Measurements from ENCODE around the gene OXNAD1.
"Not testable (repeated sequence)": the region's sequence is repeated elsewhere in the genome, so short reads cannot be mapped to it uniquely, and the experiment has no call there.

The OXNAD1 gene

DNA sequence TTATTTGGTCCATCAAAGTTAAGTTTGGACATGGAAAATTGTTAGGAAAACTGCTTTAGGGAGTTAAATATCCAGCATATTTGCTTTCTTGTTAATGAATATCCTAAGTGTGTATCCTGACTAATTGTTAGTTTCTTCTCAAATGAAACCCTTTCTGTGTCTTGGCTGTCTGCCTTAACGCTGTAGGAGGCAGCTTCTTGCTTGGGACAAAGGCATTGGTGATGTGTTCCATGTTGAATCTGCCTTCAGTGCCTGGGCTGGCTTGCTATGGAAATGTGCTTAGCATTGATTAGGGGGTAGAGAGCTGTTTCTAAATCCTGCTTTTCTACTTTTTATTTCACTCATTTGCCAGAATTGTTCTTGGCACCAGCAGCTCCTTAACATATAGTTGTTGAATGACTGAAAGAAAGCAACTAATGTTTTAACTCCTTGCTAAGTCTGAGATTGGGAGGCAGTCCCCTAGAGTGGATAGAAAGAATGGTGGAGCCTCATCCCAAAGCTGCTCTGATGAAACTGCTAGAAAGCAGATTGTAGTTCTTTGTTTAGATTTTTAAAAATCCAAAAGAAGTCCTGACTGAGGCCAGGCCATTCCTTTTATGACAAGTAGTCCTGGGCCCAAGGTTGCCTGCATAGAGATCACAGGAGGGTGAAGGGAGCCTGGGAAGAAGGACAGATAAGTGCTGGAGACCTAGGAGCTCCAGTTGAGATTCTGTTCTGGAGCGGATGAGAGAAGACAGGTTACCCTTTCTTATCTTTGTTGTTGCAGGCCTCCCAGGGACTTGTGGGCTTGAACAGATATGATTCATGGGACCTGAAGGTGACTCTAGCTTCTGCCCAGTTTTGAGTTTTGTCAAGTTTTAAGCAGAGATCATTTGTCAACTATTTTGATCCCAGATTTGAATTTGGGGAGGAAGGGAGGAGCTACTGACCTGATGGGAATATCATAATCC is 39.3 kb downstream of the OXNAD1 start:
- no peak for DNase-seq

DNA sequence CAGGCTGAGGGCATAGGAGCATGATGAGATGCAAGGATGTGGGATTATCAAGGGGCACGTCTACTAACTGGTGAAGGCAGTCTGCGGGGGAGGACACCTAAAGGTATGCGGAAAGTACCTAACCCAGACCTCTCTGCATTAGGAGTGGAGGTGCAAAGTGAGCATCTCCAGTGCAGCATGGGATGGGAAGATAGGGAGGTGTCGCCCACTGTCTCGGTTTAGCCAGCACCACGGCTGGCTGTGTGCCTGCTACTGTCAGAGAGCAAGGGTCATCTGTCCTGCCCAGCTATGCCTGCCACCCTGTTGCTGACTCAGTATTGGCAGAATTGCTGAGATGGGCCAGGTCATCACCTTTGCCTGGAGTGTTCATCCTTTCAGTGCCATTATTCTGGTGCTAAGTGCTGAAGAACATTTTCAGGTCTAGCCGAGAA is 40.1 kb downstream of the OXNAD1 start:
- DNase-seq = no peak

DNA sequence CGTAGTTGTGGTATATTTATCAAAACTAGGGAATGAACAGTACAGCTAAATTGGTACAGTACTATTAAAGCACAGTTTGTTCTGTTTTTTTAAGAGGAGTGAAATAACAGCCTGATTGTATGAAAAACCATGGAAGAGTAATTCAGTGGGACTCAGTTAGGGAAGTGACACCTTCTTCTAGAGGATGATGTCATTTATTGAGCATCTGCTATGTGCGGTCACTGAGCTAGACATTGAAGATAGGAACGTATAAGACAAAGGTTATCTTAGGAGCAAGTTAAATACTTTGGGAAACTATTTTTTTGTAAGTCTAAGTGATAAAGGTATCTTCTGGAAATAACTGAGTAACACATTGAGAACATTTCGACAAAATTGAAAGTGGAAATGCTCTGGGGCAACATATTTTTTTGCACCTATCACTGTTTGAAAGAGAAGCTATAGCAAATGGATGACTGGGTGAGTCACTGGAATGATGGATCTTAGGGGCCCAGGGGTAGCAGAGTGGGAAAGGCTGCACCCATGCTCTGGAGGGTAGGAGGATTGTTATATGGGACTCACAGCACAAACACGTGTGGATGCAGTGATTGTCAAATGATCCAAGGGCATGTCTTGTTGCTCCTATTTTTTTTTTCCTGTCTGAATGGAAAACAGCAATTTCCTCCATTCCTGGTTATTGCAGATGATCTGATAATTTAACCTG is 43.0 kb downstream of the OXNAD1 start:
- no peak for DNase-seq

DNA sequence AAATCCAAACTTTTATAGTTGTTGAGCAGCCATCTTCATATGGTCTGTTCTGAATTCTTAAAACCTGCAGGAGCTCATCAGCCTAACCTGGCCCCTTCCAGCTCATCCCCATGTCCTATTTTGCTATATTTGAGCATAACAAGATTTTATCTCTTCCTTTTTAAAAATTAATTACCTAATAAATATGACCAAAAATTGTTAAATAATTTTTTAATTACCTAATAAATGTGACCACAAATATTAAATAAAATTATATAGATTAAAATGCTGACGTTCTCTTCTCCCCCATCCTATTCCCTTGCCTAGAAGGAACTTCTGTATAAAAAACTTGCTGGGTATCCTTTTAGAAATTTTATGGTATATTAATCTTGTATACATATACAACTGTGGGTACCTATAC is 43.7 kb downstream of the OXNAD1 start:
- no peak for DNase-seq

DNA sequence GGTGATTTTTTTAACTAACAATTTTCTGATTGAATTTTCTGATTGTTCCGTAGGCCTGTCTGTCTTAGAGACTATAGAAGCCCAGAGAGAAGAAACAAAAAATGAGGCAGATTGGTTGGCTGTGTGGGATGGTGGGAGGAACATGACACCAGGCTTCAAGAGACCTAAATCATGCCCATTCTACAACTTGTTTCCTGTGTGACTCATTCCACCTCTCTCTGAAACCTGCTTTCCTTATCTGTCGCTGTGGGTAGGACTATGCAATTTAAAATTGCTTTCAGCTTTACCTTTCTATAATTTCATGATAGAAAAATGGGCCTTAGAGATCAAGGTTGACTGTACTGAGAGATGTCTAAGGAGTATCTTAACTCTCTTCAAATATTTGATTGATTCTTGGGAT is 44.5 kb downstream of the OXNAD1 start:
- DNase-seq = peak in 3 of 4 experiments; percentile 31 to 47 (median 39)

DNA sequence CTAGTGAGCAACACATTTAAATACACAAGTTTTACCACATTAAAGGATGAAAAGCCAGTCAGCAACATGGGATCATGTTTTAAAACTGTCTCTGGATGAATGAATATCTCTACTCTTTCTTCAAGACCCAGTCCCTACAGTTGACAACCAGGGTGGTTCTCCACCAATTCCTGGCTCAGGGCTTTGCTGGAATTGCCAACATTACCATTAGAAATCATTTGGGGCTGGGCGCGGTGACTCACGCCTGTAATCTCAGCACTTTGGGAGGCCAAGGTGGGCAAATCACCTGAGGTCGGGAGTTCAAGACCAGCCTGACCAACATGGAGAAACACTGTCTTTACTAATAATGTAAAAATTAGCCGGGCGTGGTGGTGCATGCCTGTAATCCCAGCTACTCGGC is 45.5 kb downstream of the OXNAD1 start:
- DNase-seq = not testable (repeated sequence)

DNA sequence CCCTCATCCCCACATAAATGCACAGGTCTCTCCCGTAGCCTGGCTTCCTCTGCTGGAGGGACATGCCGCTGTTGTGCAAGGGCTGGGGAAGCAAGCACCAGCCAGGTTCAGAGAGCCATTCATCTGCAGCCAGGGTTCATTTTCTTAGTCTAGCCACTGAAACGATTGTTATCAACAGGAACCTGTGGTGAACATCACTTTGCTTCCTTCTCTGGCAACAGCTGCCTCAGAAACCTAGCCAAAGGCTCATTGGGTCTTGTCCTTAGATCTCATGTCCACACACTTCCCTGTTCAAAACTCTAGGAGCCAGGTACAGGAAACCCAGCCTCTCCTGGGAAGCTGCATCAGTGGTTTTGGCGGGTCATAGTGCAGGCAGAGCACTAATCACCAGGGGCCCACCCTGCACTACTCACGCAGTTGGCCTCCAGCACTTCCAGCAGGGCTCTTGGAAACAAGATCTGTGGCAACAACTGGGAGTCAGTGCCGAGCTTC is 47.0 kb downstream of the OXNAD1 start:
- peak in 1 of 4 experiments; percentile 7 for DNase-seq

DNA sequence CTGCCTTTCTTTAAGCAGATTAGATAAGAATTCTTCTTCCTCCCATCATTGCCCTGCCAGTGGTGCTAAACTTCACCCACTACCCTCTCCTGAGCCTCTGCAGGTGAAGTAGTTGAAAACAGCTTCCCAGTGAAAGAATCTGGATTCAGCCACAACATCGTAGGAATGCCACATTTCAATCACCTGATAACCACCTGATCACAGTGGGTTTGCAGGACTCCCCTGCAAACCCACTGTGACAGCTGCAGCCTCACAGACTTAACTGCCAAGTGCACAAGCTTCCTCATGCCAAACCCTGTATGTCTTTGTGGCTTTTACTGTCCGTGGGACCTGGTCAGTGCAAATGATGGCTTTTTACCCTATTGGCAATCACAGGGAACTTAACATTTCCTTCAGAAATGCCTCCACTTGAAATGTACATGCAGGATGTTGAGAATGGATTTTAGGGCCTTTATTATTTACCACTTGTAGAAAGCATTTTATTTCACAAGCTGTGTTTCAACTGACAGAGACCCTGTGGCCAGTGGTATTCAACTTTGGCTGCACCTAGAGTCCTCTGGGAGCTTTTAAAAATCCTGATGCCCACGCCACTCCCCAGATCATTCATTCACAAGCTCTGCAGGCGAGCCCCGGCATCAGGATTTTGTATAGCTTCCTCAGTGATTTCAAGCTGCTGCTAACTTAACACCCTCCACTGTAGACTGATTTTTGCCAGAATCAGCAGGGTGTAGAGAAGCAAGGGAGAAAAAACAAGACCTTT is 49.1 kb downstream of the OXNAD1 start:
- no peak for DNase-seq

DNA sequence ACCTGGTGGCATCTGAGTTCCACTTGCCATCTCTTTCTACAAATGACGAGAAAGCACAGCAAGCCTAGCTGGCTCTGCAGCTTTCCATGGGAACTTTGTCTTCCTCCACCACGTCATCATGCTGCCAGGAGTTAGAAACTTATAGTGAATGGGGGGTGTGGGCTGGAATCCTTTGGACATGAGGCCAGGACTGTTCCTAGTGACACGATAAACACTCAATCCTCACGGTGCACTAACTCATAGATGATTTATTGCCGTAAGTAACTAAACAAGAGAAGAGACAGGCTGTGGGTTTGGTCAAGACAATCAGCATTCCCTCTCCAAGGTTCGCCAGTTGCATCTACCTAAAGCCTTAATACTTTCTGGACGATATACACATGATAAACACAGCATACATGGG is 50.6 kb downstream of the OXNAD1 start:
- DNase-seq = no peak

DNA sequence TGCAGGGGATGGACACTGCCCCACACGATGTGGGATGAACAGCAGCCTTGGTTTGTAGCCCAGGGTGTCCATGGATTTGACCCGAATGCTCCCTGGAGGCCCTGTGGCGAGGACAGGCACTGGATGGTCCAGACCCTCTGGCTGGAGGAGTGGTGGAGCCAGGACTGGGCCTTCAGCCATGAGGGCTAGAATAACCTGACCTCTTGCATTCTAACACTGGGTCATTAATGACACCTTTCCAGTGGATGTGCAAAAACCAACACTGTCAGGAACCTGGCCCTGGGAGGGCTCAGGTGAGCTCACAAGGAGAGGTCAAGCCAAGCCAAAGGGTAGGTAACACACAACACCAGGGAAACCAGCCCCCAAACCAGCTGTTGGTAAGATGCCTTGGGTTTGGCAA is 51.4 kb downstream of the OXNAD1 start:
- DNase-seq = no peak

DNA sequence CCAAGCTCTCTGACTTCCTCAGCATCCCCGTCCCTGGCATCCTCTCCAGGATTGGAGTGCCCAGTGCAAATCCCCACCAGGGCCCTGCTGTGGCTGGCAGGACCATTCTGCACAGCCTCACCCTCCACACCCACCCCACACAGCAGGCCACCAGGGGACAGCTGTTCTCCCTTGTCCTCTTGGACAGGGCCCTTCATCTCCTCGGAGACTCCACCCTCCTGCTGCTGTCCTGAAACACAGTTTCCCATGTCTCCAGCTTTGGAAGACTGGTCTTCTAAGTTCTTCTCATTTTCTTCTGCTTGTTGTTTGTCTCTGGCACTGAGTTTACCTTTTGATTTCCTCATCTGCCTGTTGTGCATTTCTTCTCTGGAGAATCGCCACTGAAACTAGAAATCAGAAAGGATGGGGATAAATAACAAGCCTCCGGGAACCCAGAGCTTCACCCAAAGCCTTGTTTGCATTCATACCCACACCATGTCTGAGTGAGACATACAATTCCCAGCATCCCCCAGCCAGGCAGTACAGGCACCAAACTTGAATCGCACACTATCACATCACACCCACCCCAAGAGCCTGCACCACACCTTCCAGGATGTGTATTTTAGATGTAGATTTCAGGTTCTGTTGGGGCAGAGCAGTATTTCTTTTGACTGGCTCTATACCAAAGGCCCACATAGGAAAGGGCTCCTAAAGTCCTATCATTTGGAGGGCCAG is 52.0 kb downstream of the OXNAD1 start:
- no peak for DNase-seq

DNA sequence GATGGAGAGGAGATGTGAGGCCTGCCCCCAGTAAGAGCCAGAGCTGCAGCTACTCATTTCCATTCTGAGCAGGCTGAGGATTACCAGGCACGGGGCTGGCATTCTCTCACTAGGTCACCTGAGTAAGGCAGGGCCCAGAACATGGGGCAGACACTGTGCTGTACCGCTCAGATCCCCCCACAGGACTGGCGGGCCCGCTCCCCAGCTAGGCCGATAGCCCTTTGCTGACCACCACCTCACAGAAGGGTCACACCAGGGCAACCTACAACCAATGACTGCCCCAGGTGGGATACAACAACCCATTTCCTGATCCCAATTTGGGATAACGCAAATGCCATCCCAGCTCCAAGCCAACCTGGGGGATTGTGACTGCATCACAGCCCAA is 52.5 kb downstream of the OXNAD1 start:
- DNase-seq = no peak

DNA sequence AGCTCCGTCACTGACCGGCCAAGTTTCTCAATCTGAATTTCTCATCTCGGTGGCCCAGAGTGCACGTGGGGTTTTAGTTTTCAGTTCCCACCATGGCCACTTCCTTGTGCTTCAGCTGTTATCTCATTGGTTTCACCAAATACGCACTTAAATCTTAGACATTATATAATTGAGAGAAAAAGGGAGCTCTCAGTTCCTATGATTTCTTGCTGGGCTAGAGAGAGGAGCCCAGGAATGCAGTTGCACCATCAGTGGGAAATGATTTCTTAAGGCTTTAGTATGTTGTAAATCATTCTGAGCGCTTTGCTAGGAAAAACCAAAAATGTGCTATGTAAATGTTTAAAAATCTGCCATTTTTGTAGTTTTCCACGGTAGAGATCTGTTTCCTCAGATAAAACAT is 53.2 kb downstream of the OXNAD1 start:
- DNase-seq = peak in 3 of 4 experiments; percentile 27 to 46 (median 39)

DNA sequence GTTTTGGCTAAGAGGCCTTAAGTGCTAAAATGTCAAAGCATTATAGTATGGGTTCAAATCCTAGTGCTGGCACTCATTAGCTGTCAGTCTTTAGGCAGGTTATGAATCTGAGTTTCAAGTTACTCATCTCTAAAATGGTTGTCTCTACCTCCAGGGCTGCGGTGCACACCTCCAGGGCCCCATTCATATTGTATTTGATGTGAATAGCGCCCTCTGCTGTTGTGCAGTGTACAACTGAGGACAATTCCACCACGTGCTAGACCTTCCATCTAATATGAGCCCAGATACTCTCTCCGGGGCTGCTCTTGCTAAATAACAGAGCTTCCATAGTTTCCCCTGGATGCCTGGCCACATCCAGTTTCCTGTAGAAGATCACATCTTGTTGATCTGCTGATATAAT is 54.3 kb downstream of the OXNAD1 start:
- peak in 2 of 4 experiments; percentile 24 to 25 for DNase-seq

DNA sequence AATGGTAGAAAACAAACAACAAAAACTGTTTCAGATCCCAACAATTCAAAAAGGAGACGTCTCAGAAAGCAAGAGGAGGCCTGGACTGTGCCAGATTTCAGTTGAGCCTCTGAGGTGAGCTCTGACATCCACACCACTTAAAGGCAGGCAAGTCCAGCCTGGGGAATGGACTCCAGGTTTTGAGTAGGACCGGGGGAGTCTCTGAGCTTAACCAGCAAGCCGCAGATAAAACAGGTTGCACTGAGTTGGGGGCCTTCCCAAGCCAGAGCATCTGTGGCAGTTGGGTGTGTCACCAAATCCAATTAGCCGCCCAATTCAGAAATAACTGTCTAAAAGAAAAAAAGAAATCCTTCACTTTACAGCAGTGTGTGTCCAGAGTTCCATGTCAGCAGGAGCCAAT is 54.7 kb downstream of the OXNAD1 start:
- DNase-seq = no peak

DNA sequence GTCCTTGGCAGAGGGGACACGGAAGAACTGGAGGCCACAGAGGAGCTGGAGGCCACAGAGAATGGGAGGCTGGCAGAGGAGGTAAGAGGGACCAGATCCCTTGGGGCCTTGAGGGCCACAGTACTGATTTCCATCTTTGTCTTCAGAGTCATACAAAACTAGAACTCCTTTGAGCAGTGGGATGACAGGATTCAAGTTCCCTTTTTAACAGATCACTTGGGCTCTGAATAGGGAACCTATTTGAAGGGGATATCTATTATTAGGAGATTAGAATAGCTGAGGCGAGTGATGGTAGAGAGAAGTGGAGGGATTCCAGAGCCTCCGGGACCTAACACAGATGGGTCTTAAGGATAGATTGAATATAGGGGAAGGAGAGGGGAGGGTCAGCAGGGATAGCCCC is 55.7 kb downstream of the OXNAD1 start:
- DNase-seq = peak in 2 of 4 experiments; percentile 52 to 53

DNA sequence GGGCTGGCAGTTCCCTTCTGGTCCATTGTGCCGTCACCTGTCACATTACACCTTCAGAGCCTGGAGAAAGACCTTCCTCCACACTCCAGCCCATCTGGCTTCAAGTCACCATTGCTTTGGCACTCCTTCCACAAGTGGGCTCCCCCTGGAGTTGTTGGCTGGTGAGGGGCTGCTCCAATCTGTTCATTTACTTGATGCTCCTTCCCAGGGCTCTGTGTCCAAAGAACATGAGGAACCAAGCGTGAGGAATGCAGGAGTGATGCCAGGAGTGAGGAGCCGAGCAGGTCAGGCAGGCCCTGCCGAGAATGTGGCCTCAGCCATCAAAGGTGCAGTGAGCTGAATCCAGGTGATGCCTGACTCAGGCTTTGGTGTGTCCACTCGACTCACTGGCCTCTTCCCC is 57.2 kb downstream of the OXNAD1 start:
- DNase-seq = no peak

DNA sequence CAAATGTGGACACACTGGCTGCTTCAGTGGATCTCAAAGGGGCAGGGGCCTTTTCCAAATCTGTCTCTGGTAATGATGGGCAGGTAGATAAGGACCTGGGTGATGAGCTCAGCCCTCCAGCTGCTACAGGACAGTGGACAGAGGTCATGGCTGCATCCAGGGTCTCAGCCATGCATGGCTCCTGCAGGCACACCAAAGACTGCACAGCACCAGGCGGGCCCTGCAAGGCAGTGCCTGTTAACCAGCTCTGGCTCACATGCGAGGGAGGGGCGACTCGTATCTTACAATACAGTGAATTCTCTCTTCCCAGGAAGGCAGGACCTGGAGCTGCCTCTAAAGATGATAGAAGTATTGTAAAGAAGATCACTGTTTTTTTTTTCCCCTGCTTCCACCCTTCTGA is 58.7 kb downstream of the OXNAD1 start:
- DNase-seq = no peak

DNA sequence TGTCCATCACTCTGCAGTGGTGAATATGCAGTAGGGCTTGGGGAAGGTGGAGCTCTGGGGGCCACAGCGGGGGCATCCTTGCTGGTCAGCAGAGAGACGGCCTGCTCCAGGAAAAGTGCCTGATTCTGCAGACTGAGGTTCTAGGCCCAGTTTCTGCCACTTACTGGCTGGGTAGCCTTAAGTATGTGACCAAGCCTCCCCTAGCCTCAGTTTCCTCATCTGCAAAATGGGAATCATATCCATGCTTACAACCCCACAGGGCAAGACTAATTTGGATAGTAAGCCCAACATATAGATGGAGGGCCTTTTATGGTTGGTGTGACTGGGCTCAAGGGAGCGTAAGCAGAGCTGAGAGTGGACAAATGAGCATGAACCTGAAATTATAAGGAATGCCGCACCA is 60.8 kb downstream of the OXNAD1 start:
- DNase-seq = no peak

DNA sequence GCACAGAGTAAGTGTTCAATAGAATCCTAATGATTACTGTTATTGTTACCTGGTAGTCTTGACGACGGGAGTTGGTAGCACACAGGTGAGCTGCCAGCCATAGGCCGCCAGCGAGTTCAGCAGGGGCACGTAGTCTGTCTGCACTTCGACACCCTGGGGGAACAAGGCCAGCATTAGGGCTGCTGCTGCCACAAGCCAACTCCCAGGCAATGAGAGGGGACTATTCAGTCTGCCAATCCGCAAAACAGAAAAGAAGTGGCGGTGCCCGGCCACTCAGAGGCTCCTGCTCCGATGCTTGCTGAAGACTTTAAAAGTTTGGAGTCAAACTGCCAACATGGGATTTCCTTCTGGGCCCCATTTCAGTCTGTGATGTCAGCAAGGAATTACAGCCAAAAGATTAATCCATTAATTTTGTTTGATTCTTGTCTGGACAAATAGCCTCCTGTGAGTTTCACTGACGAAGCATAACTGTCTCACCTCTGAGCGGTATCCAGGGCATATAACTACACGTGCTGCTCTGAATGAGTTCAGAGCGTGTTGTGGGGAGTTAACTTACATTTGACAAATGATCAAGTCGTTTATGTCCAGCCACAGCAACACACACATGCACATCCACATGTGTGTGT is 61.8 kb downstream of the OXNAD1 start:
- no peak for DNase-seq

DNA sequence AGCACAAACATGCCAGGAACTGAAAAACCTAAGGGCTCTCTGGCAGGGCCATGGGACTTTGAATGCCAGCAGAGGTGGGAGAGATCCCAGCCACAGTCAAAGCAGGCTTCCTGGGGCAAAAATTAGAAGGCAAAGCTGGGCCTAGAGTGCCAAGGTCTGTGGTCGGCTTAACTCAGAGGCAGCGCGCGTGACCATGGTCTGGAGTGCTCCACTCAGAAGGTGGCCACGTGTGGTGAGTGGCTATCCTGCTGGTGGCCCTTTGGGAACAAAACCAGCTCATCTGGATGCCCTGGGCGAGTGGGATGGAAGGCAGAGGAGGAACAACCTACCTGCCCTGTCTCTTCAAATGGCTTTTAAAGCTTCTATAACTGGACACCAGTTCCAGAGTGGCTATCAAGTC is 63.1 kb downstream of the OXNAD1 start:
- no peak for DNase-seq
